GM18498 (cell line): ENCODE results near the gene USF2.

Experiments
- ATAC-seq: cut with Tn5 transposase; IDR thresholded peaks from one replicate; pipeline ENCODE4 v1.9.1; 2021; ENCODE audit warnings: mild to moderate bottlenecking, moderate library complexity; ENCODE audit not compliant: unreplicated experiment

USF2 gene

DNA sequence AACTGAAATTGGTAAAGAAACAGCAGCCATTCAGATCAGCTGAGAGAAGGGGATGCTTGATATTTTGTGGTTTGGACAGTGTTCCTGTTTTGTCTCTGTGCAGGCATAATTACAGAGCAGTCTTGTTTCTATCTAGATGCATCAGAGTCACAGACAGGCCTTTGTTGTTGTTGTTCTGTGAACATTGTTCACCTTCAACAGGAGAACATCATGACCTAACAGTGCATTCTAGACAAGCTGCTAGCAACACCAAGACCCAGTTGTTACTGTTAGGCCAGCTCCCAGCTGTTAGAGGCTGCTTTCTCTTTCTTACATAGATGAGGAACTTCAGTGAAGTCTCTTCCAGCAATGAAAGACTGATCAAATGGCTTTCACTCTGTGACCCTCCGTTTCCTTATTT lies 28.4 kb upstream of the USF2 start:
- no peak for ATAC-seq

DNA sequence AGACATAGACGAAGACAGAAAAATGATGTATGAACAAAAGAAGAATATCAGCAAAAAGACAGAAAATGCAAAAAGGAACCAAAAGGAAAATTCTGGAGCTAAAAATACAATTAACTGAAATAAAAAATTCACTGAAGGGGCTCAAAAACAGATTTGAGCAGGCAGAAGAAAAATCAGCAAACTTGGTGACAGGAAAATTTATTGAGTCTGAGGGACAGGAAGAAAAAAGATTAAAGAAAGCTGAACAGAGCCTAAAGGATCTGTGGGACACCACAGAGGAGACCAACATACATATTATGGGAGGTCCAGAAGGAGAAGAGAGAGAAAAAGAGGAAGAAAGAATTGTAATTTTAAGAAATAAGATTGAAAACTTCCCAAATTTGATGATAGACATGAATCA lies 27.3 kb upstream of the USF2 start:
- no peak for ATAC-seq

DNA sequence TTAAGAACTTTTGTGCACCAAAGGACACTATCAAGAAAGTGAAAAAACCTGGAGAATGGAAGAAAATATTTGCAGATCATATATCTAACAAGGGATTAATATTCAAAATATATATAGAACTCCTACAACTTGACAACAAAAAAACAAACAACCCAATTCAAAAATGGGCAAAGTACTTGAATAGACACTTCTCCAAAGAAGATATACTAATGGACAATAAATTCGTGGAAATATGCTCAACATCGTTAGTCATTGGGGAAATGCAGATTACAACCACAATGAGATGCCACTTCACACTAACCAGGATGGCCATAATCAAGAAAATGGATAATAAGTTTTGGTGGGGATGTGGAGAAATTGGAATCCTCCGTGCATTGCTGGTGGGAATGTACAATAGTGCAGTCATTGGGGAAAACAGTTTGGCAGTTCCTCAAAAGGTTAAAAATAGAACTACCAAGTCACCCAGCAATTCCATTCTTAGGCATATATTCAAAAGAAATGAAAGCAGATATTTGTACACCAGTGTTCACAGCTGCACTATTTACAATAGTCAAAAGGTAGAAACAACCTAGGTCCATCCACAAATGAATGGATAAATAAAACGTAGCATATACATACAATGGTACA lies 22.2 kb upstream of the USF2 start:
- ATAC-seq = no peak

DNA sequence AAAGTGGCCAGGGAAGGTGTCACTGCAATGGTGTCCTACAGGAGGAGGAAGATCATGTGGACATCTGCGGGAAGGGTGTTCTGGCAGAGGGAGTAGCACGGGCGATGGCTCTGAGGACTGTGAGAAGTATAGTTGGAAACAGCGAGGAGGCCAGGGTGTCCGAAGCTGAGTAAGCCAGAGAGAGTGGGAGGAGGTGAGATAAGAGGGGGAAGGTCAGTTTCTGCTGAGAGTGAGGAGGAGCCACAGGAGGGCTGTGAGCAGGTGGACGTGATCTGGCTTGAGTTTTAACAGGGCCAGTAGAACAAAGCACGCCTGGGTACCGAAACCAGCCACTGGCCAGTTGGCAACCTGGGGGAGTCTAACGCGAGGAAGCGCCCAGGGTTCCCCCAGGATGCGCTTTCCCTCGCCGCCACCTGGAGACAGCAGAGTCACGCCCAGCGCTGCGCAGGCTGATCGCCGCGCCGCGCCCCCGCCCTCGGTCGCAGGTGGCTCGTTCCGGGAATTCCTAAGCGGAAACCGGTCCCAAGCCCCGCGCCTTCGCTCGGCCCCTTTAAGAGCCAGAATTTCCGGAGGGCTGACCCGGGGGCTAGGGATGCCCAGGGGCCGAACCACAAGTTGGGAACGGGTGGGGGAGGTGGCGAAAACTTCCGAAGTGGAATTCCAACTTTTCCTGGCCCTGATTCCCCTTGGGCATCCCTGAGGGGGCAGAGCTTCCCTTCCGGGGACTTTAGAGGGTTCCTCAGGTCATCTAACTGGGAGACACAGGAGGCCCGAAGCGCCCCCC lies 21.0 kb upstream of the USF2 start:
- peak; percentile 42 for ATAC-seq

DNA sequence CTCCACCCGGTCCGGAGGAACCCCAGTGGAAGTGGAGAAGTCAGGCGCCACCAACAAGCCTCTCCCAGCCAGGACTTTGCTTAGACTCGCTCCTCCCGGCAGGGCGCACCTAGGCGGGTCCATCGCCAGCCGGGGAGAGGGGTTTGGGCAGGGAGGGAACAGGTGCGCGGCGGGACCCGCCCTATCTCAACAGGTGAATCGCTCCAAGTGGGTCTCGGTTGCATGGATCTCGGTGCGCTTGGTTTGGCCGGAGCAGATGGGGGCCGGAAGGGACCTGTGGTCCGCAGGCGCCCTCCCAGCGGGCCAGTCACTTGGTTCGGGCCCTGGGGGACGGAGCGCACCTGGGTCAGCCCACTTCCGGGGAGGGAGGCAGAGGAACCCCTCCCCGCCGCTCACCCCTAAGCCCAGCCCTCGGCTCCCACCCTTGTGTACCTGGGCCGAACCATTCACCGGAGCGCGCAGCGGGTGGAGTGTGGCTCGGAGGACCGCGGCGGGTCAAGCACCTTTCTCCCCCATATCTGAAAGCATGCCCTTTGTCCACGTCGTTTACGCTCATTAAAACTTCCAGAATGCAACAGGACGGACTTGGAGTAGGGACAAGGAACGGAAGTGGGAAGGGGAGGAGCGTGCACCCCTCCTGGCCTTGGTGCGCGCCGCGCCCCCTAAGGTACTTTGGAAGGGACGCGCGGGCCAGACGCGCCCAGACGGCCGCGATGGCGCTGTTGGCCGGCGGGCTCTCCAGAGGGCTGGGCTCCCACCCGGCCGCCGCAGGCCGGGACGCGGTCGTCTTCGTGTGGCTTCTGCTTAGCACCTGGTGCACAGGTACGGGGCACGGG lies 20.2 kb upstream of the USF2 start, which contains the start of gene LSR:
Gene LSR (plus strand): TSS at position 693 of the 836 bp plus-strand sequence. CDS start 21 bp downstream, at position 714.
- peak; percentile 81 for ATAC-seq

DNA sequence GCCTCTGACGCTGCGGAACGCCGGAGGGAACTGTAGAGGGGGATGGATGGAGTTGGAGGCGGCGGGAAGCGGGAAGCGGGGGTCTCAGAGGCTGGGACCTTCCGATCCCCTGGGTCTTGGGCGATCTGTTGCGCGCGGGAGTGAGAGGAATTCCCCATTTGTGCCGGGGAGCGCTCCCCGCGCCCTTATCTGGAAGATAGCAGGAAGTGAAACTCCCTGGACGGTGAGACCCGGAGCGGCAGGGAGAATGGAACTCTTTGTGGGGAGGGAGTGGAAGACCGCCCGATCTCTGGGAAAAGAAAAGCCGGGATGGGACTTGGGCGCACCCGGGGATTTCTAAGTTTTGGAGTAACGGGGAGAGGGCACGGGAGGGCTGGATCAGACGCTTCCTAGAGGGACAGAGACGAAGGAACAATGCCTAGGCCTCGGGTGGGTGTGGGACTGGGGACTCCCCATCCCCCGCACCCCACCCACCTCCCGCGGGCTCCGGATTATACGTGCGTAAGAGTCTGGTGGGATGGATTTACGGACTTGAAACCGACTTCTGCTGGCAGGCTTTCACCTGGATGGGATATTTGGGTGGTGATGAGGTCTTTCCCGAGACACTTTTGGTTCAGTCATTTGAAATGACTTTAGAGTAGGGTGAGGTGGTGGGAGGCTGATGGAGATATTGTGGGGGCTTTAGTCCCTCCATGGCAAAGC lies 19.5 kb upstream of the USF2 start:
- ATAC-seq = no peak

DNA sequence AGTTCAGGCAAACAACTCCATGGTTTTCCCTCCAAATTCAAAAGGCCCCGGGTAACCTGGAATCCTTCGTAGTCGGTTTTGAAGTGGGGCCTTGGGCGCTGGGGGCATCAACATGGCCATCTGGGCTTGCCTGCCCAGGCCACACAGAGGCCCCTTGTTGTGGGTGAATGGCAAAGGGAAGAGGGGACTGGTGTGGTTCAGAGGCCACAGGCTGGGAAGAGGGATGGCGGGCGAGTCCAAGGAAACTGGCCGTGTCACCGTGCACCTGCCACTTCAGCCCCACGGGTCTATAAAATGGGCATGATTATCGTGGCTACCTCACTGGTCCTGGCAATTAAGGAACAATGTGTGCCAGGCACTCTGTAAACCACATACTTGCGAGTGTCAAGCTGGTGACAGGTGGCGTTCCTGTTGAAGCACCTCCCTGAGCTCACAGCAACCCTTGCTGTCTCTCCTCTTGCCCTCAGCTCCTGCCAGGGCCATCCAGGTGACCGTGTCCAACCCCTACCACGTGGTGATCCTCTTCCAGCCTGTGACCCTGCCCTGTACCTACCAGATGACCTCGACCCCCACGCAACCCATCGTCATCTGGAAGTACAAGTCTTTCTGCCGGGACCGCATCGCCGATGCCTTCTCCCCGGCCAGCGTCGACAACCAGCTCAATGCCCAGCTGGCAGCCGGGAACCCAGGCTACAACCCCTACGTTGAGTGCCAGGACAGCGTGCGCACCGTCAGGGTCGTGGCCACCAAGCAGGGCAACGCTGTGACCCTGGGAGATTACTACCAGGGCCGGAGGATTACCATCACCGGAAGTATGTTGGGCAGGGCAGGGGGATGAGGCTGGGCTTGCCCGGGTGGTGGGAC lies 18.7 kb upstream of the USF2 start:
- ATAC-seq = no peak

DNA sequence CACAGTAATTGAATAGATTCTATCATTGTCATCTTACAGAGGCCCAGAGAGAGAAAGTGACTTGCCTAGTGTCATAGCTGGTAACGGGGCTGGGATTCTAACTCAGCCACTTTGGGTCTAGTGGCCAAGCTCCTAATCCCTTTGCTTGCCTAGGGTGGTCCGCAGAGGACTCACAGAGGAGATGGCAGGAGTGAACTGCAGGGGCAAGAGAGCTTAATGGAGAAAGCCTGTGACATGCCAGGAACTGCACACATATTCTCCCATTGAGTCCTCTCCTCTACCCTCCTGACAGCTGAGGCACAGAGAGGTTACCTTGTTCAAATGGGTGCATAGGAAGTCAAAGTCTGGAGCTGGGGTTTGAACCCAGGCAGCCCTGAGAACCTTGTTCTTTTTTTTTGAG lies 17.3 kb upstream of the USF2 start:
- no peak for ATAC-seq

DNA sequence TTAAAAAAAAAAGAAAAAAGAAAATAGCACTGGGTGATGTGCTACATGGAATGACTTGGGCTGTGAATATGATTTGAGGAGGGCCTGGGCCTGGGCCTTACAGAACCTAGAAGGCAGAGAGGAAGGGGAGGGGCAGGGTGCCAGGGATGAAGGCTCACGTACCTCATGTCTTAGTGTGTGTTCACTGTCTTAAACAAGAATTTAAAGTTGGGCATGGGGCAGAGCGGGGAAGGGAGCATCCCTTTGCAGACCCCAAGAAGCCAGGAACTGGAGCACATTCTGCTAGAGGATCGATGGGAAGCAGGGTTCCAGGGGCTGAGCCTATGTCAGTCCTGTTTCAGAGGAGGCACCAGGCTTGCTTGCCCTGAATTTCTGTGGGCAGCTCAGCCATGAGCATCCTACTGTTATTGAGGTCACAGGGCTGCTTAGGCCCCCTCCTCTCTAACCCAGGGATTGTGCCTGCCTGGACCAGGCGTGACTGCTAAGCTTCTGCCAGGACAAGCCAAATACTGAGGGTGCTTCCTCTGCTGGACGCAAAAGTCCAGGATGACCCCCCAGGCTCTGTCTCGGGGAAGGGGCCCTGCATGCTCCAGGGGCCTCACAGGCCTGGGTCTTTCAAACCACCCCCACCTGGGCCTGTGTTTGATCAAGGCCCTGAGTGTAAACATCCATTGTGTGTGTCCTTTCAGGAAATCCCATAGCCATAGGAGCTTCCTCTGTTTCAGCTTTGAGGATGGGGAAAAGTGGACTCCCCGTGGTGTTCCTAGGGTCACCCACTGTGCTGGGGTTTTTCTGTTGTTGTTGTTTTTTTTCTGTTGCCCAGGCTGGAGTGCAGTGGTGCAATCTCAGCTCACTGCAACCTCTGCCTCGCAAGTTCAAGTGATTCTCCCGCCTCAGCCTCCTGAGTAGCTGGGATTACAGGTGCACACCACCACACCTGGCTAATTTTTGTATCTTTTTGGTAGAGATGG lies 15.2 kb upstream of the USF2 start:
- ATAC-seq = no peak

DNA sequence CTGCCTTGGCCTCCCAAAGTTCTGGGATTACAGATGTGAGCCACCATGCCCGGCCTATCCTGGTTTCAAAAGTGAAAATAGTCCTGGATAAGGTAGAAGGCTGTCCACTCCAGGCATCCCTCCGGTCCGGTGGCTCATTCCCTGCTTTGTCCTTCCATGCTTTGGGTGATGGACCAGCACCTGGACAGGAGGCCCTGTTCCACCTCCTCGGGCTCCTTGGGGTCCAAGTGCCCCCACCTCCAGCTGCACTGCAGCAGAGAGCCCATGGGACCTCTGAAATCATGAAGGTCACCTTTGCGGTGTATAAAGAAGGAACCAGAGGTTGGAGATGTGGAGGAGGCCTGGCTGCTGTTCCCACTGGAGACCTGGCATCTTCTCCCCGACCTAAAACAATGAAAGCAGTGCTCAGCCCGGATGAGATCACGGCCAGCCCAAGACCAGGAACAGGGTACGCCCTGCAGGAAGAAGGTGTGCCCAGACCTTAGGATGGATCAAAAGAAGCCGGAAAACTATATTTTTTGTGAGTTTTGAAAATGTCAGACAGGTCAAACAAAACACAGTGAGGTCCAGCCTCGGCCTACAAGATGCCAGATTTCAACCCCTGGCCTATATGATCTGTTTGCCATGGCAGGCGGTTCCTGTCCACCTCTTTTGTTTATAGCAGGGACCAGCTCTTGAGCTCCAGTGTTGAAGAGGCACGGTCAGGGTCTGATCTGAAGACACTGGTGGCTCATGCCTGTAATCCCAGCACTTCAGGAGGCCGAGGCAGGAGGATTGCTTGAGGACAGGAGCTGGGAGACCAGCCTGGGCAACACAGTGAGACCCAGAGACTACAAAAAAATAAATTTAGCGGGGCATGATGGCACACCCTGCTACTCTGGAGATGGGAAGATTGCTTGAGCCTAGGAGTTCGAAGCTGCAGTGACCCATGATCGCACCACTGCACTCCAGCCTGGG lies 14.1 kb upstream of the USF2 start:
- no peak for ATAC-seq

DNA sequence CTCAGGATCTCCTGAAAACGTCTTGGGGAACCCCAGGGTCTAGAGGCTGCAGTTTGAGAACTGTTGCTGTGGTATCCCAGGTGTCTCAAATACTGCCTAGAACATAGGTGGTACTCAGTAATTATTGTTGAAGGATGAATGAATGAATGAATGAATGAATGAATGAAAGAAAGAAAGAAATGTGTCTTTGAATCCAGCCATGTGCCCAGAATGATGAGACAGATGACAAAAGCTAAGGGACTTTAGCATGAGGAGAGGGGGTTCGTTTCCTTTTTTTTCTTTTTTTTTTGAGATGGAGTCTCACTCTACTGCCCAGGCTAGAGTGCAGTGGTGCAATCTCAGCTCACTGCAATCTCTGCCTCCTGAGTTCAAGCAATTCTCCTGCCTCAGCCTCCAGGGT lies 12.2 kb upstream of the USF2 start:
- ATAC-seq = no peak

DNA sequence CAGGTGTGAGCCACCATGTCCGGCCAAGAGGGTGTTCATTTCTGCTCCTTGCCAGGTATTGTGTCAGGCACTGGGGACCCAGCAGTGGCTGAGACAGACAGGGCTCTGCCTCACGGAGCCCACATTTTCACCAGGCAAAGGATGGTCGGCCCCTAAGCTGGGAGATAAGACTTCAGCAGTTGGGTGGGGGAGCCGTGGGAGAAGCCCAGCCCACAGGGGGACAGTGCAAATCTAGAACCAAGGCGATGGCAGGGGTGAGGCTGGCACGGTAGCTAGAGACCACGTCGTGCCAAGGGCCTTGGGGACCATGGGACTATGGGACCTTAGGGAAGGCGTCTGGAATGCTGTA lies 11.7 kb upstream of the USF2 start:
- ATAC-seq = no peak

DNA sequence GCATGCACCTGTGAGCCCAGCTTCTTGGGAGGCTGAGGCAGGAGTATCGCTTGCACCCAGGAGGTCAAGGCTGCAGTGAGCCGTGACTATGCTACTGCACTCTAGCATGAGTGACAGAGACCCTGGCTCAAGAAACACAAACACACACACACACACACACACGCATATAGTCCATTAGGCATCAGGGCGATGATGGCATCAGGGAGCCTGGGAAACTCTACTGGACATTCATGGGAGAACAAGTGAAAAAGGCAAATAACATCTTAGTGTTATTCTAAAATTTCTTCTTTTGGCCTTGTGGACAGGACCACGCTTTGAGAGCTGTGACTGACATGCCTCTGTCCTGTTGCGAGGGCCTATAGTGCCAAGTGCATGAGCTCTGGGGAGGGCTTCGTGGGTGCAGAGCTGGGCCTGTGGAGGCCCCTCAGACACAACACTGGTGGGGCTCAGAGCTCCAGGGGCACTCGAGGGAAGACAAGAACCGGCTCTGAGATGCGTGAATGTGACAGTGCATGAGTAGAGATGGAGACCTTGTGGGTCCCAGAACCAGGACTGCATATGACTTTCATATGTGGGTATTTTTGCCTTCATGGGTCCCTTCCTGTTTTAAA lies 8.0 kb upstream of the USF2 start:
- no peak for ATAC-seq

DNA sequence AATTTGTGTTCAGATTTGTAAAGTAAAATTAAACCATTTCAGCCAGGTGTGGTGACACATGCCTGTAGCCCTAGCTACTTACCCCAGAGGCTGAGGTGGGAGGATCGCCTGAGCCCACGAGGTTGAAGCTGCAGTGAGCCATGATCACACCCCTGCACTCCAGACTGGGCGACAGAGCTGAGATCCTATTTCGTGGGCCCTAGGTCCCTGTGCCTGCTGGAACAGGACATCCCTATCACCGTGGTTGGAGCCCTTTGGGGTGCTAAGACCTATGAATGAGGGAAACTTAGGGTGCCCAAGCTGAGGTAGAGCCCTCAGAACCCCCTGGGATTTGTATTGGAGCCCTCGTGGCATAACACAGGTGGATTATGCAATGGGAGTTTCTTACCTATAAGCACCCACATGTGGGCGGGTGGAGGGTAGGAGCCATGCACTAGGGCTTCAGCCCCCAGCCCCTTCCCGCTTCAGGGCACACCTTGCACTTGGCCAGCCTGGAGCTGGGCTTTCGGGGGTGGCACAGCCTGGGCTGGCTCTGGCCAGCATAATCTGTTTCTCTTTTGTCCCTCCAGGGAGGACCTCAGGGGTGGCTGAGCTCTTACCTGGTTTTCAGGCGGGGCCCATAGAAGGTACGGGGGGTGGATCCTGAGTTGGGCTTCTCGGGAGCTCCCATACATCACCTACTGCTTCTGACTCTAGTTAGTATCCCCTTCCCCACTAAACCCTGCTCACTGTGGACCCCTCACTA lies 7.2 kb upstream of the USF2 start:
- no peak for ATAC-seq

DNA sequence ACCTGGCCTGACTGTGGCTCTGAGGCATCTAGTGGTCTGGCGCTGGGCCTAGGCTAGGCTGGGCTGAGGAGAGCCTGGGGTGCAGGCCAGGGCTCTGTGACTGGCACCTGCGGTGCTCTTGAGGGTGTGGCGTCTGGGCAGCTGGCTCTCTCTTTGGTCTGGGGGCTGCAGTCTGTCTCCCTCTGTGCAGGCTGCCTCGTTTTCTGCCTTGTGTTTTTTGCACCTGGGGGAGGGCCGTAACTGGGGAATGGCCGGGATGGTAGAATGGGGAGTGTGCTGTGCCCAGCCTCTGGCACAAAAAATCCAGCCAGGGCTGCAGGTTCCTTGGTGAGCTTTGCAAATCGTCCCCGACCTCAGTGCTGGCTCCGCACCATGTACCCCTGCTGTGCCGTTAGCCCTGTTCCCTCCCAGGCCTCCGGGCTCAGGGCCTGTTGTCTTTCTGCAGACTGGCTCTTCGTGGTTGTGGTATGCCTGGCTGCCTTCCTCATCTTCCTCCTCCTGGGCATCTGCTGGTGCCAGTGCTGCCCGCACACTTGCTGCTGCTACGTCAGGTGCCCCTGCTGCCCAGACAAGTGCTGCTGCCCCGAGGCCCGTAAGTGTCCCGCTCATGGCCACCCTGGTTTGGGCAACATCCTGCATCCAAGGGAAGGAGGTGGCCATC lies 6.5 kb upstream of the USF2 start:
- ATAC-seq = no peak
